ENCODE measurements around the gene F7.

Gene F7

GRCh38 chr13:113148407-113148806 lies 42.8 kb downstream of the F7 start:
- TF ChIP-seq GATA2 (IDR thresholded peaks at IDR 0.05; ENCODE audit: low read depth, low read length) (no peak), GATA3 (IDR thresholded peaks at IDR 0.05; ENCODE audit: low read depth, low read length) (no peak)

GRCh38 chr13:113148940-113149503 lies 43.4 kb downstream of the F7 start:
- no peak for TF ChIP-seq GATA2 (IDR thresholded peaks at IDR 0.05; ENCODE audit: low read depth, low read length)
- TF ChIP-seq GATA3 (IDR thresholded peaks at IDR 0.05; ENCODE audit: low read depth, low read length), result no peak

GRCh38 chr13:113149711-113150549 lies 44.3 kb downstream of the F7 start:
- TF ChIP-seq GATA3 (IDR thresholded peaks at IDR 0.05; ENCODE audit: low read depth, low read length), result no peak

GRCh38 chr13:113150550-113151365 lies 45.2 kb downstream of the F7 start:
- TF ChIP-seq GATA3 (IDR thresholded peaks at IDR 0.05; ENCODE audit: low read depth, low read length) (no peak), GATA2 (IDR thresholded peaks at IDR 0.05; ENCODE audit: low read depth, low read length) (no peak)

- TF ChIP-seq GATA3 (IDR thresholded peaks at IDR 0.05; ENCODE audit: low read depth, low read length), result no peak
- TF ChIP-seq GATA2 (IDR thresholded peaks at IDR 0.05; ENCODE audit: low read depth, low read length), result no peak
Observed at GRCh38 chr13:113151745-113152690, 46.4 kb downstream of the F7 start.

- TF ChIP-seq GATA3 (IDR thresholded peaks at IDR 0.05; ENCODE audit: low read depth, low read length), result no peak
- TF ChIP-seq GATA2 (IDR thresholded peaks at IDR 0.05; ENCODE audit: low read depth, low read length), result no peak
Observed at GRCh38 chr13:113152691-113152983, 47.0 kb downstream of the F7 start.

GRCh38 chr13:113152984-113153809 lies 47.6 kb downstream of the F7 start:
- TF ChIP-seq GATA3 (IDR thresholded peaks at IDR 0.05; ENCODE audit: low read depth, low read length) (no peak), GATA2 (IDR thresholded peaks at IDR 0.05; ENCODE audit: low read depth, low read length) (no peak)

GRCh38 chr13:113153810-113154748 lies 48.5 kb downstream of the F7 start:
- TF ChIP-seq GATA2 (IDR thresholded peaks at IDR 0.05; ENCODE audit: low read depth, low read length) (no peak), GATA3 (IDR thresholded peaks at IDR 0.05; ENCODE audit: low read depth, low read length) (no peak)

GRCh38 chr13:113155201-113155600 lies 49.6 kb downstream of the F7 start:
- TF ChIP-seq GATA3 (IDR thresholded peaks at IDR 0.05; ENCODE audit: low read depth, low read length) (no peak), GATA2 (IDR thresholded peaks at IDR 0.05; ENCODE audit: low read depth, low read length) (no peak)

GRCh38 chr13:113155982-113156655 lies 50.5 kb downstream of the F7 start:
- TF ChIP-seq GATA3 (IDR thresholded peaks at IDR 0.05; ENCODE audit: low read depth, low read length) (no peak), GATA2 (IDR thresholded peaks at IDR 0.05; ENCODE audit: low read depth, low read length) (no peak)

- TF ChIP-seq GATA3 (IDR thresholded peaks at IDR 0.05; ENCODE audit: low read depth, low read length), result no peak
- no peak for TF ChIP-seq GATA2 (IDR thresholded peaks at IDR 0.05; ENCODE audit: low read depth, low read length)
Observed at GRCh38 chr13:113157206-113157928, 51.8 kb downstream of the F7 start.

Measured in SH-SY5Y (cell line).